HEK293T (cell line): ENCODE measurements around the gene GTF2IRD1.

Experiments
- CTCF ChIA-PET: fragments of 350-600 bp; formaldehyde crosslinking; extraction: SDS; loops from one replicate; lab custom pipeline; 2021; ENCODE audit warnings: antibody characterized with exemption, inconsistent platforms; lab: Yijun Ruan, JAX
- POLR2A ChIA-PET: fragments of 350-600 bp; formaldehyde crosslinking; extraction: SDS; loops from one replicate; lab custom pipeline; 2020; ENCODE audit warnings: antibody characterized with exemption, inconsistent platforms; lab: Yijun Ruan, JAX
- DNase-seq: peaks from one replicate; pipeline ENCODE4 v3.0.0; 2012; ENCODE audit warnings: mixed read lengths; ENCODE audit errors: extremely low spot score
- ARNT ChIP-seq: fragments of 450-650 bp; IDR thresholded peaks from 2 replicates; pipeline ENCODE4 v1.6.1; 2017; ENCODE audit warnings: mild to moderate bottlenecking
- BHLHE40 ChIP-seq: fragments of 450-650 bp; IDR thresholded peaks from 2 replicates; pipeline ENCODE4 v1.6.1; 2016; ENCODE audit warnings: mild to moderate bottlenecking, moderate library complexity, borderline replicate concordance
- CTBP1 ChIP-seq: fragments of 450-650 bp; IDR thresholded peaks from 2 replicates; pipeline ENCODE4 v1.6.1; 2016; ENCODE audit warnings: borderline replicate concordance
- ELF4 ChIP-seq: fragments of 450-650 bp; IDR thresholded peaks from 2 replicates; pipeline ENCODE4 v1.6.1; 2017; ENCODE audit warnings: antibody characterized with exemption
- FOXA1 ChIP-seq: fragments of 450-650 bp; IDR thresholded peaks from 2 replicates; pipeline ENCODE4 v1.6.1; 2016; ENCODE audit warnings: mild to moderate bottlenecking
- FOXK2 ChIP-seq: fragments of 450-650 bp; IDR thresholded peaks from 2 replicates; pipeline ENCODE4 v1.6.1; 2016; ENCODE audit warnings: mild to moderate bottlenecking
- FOXM1 ChIP-seq: fragments of 450-650 bp; IDR thresholded peaks from 2 replicates; pipeline ENCODE4 v1.6.1; 2017; ENCODE audit warnings: mild to moderate bottlenecking, borderline replicate concordance
- HDGF ChIP-seq: fragments of 450-650 bp; IDR thresholded peaks from 2 replicates; pipeline ENCODE4 v1.6.1; 2017; ENCODE audit warnings: antibody characterized with exemption, borderline replicate concordance
- L3MBTL2 ChIP-seq: fragments of 450-650 bp; conservative IDR thresholded peaks from 2 replicates; pipeline ENCODE4 v1.6.1; 2016; ENCODE audit warnings: mild to moderate bottlenecking
- LEF1 ChIP-seq: fragments of 450-650 bp; IDR thresholded peaks from 2 replicates; pipeline ENCODE4 v1.6.1; 2017; ENCODE audit warnings: mild to moderate bottlenecking, borderline replicate concordance
- NFRKB ChIP-seq: fragments of 450-650 bp; IDR thresholded peaks from 2 replicates; pipeline ENCODE4 v1.6.1; 2016; ENCODE audit warnings: mild to moderate bottlenecking, moderate library complexity
- PKNOX1 ChIP-seq: fragments of 450-650 bp; IDR thresholded peaks from 2 replicates; pipeline ENCODE4 v1.6.1; 2016
- SP1 ChIP-seq: fragments of 450-650 bp; IDR thresholded peaks from 2 replicates; pipeline ENCODE4 v1.6.1; 2017
- SUZ12 ChIP-seq: fragments of 450-650 bp; IDR thresholded peaks from 2 replicates; pipeline ENCODE4 v1.6.1; 2016; ENCODE audit warnings: mild to moderate bottlenecking
- TARDBP ChIP-seq: fragments of 450-650 bp; IDR thresholded peaks from 2 replicates; pipeline ENCODE4 v1.6.1; 2016
- ZNF384 ChIP-seq: fragments of 450-650 bp; IDR thresholded peaks from 2 replicates; pipeline ENCODE4 v1.6.1; 2016

Gene GTF2IRD1

GRCh38 chr7:74579800-74580685 is 126.3 kb downstream of the GTF2IRD1 start:
- CTCF ChIA-PET: no interaction called here
- POLR2A ChIA-PET: no interaction called here
- DNase-seq: no peak
- no peak for TF ChIP-seq LEF1
- no peak for TF ChIP-seq PKNOX1
- TF ChIP-seq FOXM1: no peak
- no peak for TF ChIP-seq BHLHE40
- no peak for TF ChIP-seq SUZ12
- no peak for TF ChIP-seq HDGF

- CTCF ChIA-PET: no interaction called here
- DNase-seq: no peak
- POLR2A ChIA-PET: no interaction called here
- TF ChIP-seq ELF4 (no peak), SP1 (no peak), CTBP1 (no peak), LEF1 (no peak), HDGF (no peak), SUZ12 (no peak), ARNT (no peak), L3MBTL2 (no peak)
Observed at GRCh38 chr7:74581916-74582440, 128.3 kb downstream of the GTF2IRD1 start.

GRCh38 chr7:74582447-74583039 is 128.8 kb downstream of the GTF2IRD1 start:
- POLR2A ChIA-PET: no interaction called here
- CTCF ChIA-PET: interaction anchor here (0.6 kb wide), 1 partner anchor 53 kb away, joined by 4 read pairs; no protein-coding TSS in a partner anchor
- TF ChIP-seq PKNOX1: no peak
- TF ChIP-seq SUZ12: no peak
- TF ChIP-seq HDGF: no peak
- TF ChIP-seq ZNF384: no peak
- TF ChIP-seq TARDBP: no peak
- no peak for TF ChIP-seq FOXM1
- TF ChIP-seq FOXK2: no peak
- TF ChIP-seq NFRKB: no peak
- no peak for TF ChIP-seq SP1
- no peak for TF ChIP-seq BHLHE40
- no peak for TF ChIP-seq ARNT
- no peak for TF ChIP-seq FOXA1
- no peak for DNase-seq

- ChIA-PET CTCF (no interaction called here), POLR2A (no interaction called here)
- no peak for DNase-seq
- no peak for TF ChIP-seq TARDBP
- no peak for TF ChIP-seq BHLHE40
- TF ChIP-seq ELF4: no peak
- no peak for TF ChIP-seq HDGF
- no peak for TF ChIP-seq FOXK2
- no peak for TF ChIP-seq SP1
Observed at GRCh38 chr7:74583630-74584029, 129.9 kb downstream of the GTF2IRD1 start.

- ChIA-PET POLR2A (no interaction called here), CTCF (interaction anchor here (1.0 kb wide), 1 partner anchor 86 kb away, joined by 3 read pairs; no protein-coding TSS in a partner anchor)
- DNase-seq: no peak
- TF ChIP-seq HDGF (no peak), ZNF384 (no peak), ELF4 (no peak), ARNT (no peak)
Observed at GRCh38 chr7:74584160-74584954, 130.7 kb downstream of the GTF2IRD1 start.

- no peak for DNase-seq
- no peak for TF ChIP-seq FOXM1
- TF ChIP-seq LEF1: no peak
- no peak for TF ChIP-seq HDGF
- TF ChIP-seq L3MBTL2: no peak
- TF ChIP-seq FOXK2: no peak
- TF ChIP-seq FOXA1: no peak
- TF ChIP-seq ARNT: no peak
- TF ChIP-seq SP1: no peak
- TF ChIP-seq BHLHE40: no peak
- TF ChIP-seq CTBP1: no peak
- TF ChIP-seq ELF4: no peak
- TF ChIP-seq PKNOX1: no peak
- TF ChIP-seq ZNF384: no peak
- no peak for TF ChIP-seq TARDBP
- no peak for TF ChIP-seq SUZ12
- TF ChIP-seq NFRKB: no peak
- ChIA-PET CTCF (no interaction called here), POLR2A (no interaction called here)
Observed at GRCh38 chr7:74585844-74586243, 132.1 kb downstream of the GTF2IRD1 start.
